Common myeloid progenitor, CD34-positive (primary cell): Measurements from ENCODE around the gene IRS1.

ENCODE experiments used
- CTCF ChIA-PET: fragments of 350-600 bp; sonication (Branson Sonifier 250); formaldehyde crosslinking; loops from one replicate; lab custom pipeline; 2021; ENCODE audit warnings: antibody characterized with exemption; lab: Charles Lee
- POLR2A ChIA-PET: fragments of 350-600 bp; sonication (Branson Sonifier 250); formaldehyde crosslinking; loops from one replicate; lab custom pipeline; 2021; ENCODE audit warnings: antibody characterized with exemption; lab: Charles Lee
- DNase-seq, 3 donors: peaks; one replicate each; pipeline versions ENCODE4 v3.0.0 to v3.0.0-alpha.2; 2013
- H3K27ac ChIP-seq, 2 experiments: 1 replicate in 1 of 2; 2 replicates in 1 of 2; pipeline ENCODE4 v1.7.0; 2013; ENCODE audit warnings: inconsistent platforms in 2 of 2, low read length in 2 of 2, mild to moderate bottlenecking in 2 of 2, low read depth in 1 of 2, moderate library complexity in 1 of 2; ENCODE audit not compliant: severe bottlenecking in 2 of 2, insufficient read depth in 1 of 2, poor library complexity in 1 of 2
- H3K27me3 ChIP-seq, 5 experiments: replicated peaks in 2 of 5; 1 replicate in 3 of 5; 2 replicates in 2 of 5; pipeline versions ENCODE4 v1.6.1 to v1.7.0; 2013; ENCODE audit warnings: low read length in 4 of 5, mild to moderate bottlenecking in 2 of 5, moderate library complexity in 2 of 5, inconsistent platforms in 1 of 5; ENCODE audit not compliant: insufficient read depth in 5 of 5, control insufficient read depth in 4 of 5
- H3K36me3 ChIP-seq, 4 experiments: 1 replicate in 2 of 4; 2 replicates in 2 of 4; pipeline versions ENCODE4 v1.6.1 to v1.7.0; 2013; ENCODE audit warnings: low read length in 3 of 4, control low read depth in 1 of 4, mild to moderate bottlenecking in 1 of 4; ENCODE audit not compliant: control insufficient read depth in 4 of 4, insufficient read depth in 4 of 4
- H3K4me1 ChIP-seq, 4 experiments: 1 replicate in 3 of 4; 2 replicates in 1 of 4; pipeline versions ENCODE4 v1.6.1 to v1.7.1; 2013; ENCODE audit warnings: low read length in 3 of 4, mild to moderate bottlenecking in 3 of 4, control low read depth in 1 of 4, inconsistent platforms in 1 of 4, moderate library complexity in 1 of 4; ENCODE audit not compliant: control insufficient read depth in 4 of 4, insufficient read depth in 4 of 4; ENCODE audit errors: control extremely low read depth in 1 of 4
- H3K4me3 ChIP-seq, 7 experiments: 1 replicate in 4 of 7; 2 replicates in 3 of 7; pipeline versions ENCODE4 v1.5.1 to v1.7.0; 2013; ENCODE audit warnings: mild to moderate bottlenecking in 7 of 7, low read length in 6 of 7, moderate library complexity in 6 of 7, inconsistent platforms in 2 of 7, low read depth in 2 of 7, control low read depth in 1 of 7; ENCODE audit not compliant: insufficient read depth in 4 of 7, control insufficient read depth in 1 of 7; ENCODE audit errors: extremely low read depth in 1 of 7
- H3K9me3 ChIP-seq, 5 experiments: 1 replicate in 4 of 5; 2 replicates in 1 of 5; pipeline versions ENCODE4 v1.6.1 to v1.7.1; 2013; ENCODE audit warnings: low read length in 4 of 5, mild to moderate bottlenecking in 2 of 5, inconsistent platforms in 1 of 5, low read depth in 1 of 5, moderate library complexity in 1 of 5; ENCODE audit not compliant: control insufficient read depth in 4 of 5, insufficient read depth in 2 of 5; ENCODE audit errors: control extremely low read depth in 1 of 5
- WGBS: methylation state at CpG from one replicate; pipeline ENCODE4 v1.1.5; 2013; ENCODE audit not compliant: insufficient coverage; 5-methylcytosine and 5-hydroxymethylcytosine counted together

The IRS1 gene

DNA sequence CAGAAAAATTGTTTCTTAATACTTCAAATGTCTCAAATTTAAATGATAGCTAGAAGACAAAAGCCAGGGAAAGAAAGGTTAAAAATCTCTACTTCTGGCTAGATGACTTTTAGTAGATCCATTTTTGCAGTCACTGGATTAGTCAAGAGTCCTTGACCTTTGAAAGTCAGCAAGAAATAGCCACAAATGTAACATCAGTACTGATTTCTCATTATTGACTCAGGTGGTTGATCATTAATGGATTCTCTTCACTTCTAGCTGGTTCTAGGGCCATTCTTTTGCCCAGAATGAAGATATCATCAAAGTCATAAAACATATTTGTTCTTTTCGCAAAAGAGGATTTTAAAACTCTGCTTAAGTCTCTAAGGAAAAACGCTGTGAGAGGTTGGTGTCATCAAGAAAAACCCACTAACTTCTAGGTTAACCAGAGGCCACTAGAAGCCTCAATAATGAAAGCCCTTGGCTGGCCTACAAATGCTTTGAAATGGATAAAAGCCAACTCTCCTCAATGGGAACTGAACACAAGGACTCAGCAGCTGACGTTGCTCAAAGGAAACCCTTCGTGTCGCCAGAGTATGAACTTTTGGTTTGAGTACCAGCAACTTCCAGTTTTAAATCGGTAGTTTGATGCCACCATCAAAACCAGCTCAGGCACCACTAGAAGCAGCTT, 66.3 kb downstream of the IRS1 start:
- 92% methylated on average over 6 of the region's 6 CpGs for WGBS
- CTCF ChIA-PET = no interaction called here
- POLR2A ChIA-PET = no interaction called here
- Histone ChIP-seq H3K4me1 (no peaks in the 10 kb centered on the region), H3K4me3 (no peak overlapping the region), H3K9me3 (no peaks in the 10 kb centered on the region), H3K27me3 (peaks cover 0 to 9% (median 3%) of the 10 kb centered on the region in 5 experiments), H3K27ac (no peak overlapping the region), H3K36me3 (no peaks in the 10 kb centered on the region)
- no peak for DNase-seq

DNA sequence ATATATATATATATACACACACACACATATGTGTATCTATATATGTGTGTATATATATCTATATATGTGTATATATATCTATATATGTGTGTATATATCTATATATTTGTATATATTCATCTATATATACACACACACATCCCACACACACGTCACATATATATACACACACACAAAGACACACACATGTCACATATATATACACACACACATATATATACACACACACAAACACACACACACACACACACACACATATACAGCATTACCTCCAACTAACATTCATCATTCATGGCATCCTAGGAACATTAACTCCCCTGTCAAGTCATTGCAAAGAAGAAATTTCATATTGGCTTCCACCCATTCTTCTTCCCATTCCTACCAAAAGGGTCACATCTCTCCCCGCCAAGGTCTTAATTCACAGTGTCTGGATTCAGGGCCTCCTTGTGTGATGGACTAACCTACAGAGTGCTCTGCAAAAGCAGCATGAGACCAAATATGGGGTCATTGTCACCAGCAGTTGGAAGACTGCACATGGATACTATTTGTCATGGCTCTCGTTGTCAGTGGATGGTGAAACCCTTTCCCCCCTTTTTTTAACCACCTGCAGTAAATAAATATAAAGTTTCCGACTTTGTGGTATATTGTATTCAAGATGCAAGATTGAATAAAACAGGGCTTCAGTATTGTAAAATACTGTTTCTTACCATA, 67.0 kb downstream of the IRS1 start:
- no peaks in the 10 kb centered on the region for H3K36me3 ChIP-seq
- ChIA-PET POLR2A (no interaction called here), CTCF (no interaction called here)
- no peak overlapping the region for H3K4me3 ChIP-seq
- no peak for DNase-seq
- no peaks in the 10 kb centered on the region for H3K9me3 ChIP-seq
- 100% methylated on average over 2 of the region's 4 CpGs for WGBS
- no peaks in the 10 kb centered on the region for H3K4me1 ChIP-seq
- H3K27me3 ChIP-seq = peaks cover 0 to 12% (median 3%) of the 10 kb centered on the region in 5 experiments
- H3K27ac ChIP-seq = no peak overlapping the region

DNA sequence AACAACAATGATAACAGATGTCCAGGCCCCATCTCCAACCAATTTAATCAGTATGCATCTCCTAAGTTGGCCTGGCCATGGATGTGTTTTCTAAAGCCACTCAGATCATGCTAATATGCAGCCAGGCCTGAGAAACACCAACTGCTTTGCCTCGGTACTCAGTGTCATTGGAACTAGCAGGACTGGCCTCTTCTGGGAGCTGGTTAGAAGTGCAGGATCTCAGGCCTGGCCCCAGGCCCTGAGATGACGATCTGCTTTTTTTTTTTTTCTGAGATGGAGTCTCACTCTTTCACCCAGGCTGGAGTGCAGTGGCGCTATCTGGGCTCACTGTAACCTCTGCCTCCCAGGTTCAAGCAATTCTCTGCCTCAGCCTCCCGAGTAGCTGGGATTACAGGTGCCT, 69.1 kb downstream of the IRS1 start:
- DNase-seq = no peak
- ChIA-PET POLR2A (no interaction called here), CTCF (no interaction called here)
- Histone ChIP-seq H3K9me3 (no peaks in the 10 kb centered on the region), H3K27me3 (peaks cover 0 to 29% (median 5%) of the 10 kb centered on the region in 5 experiments), H3K4me3 (no peak overlapping the region), H3K27ac (no peak overlapping the region), H3K36me3 (no peaks in the 10 kb centered on the region), H3K4me1 (no peaks in the 10 kb centered on the region)
- WGBS = 100% methylated on average over 2 of the region's 4 CpGs

DNA sequence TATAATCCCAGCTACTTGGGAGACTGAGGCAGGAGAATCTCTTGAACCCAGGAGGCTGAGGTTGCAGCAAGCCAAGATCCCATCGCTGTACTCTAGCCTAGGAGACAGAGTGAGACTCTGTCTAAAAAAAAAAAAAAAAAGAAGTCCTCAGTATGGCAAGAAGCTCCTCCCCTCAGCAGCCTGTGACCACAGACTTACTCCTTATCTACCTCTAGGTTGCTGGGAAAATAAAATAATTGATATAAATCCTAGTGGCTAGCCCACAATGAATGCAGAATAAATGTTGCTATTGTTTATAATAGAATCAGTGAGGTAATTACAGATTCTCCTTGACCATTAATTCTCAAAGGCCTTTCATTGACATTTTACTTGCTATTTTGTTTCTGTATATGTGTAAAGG, 70.6 kb downstream of the IRS1 start:
- ChIA-PET CTCF (no interaction called here), POLR2A (no interaction called here)
- Histone ChIP-seq H3K27ac (no peak overlapping the region), H3K9me3 (no peaks in the 10 kb centered on the region), H3K4me3 (no peak overlapping the region), H3K36me3 (no peaks in the 10 kb centered on the region), H3K4me1 (no peaks in the 10 kb centered on the region), H3K27me3 (peaks cover 0 to 42% (median 9%) of the 10 kb centered on the region in 5 experiments)
- DNase-seq = no peak
- 100% methylated on average over 1 of the region's 1 CpG for WGBS

DNA sequence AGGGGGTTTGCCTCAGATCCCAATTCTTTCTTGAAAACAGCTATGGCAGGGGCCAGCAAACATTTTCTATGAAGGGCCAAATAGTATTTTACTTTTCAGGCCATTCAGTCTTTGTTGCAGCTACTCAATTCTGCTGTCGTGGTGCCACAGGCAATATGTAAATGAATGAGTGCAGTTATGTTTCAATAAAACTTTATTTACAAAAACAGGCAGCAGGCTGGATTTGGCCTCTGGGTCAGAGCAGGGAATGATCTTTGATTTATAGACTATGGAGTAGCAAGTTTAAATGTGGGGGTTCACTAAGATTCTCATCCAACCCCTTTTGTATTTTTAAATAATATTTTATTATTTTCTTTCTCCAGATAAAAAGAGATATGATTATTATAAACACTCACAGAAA, 72.4 kb downstream of the IRS1 start:
- Histone ChIP-seq H3K27ac (no peak overlapping the region), H3K36me3 (no peaks in the 10 kb centered on the region), H3K27me3 (peaks cover 0 to 42% (median 16%) of the 10 kb centered on the region in 5 experiments), H3K4me3 (no peak overlapping the region), H3K9me3 (no peaks in the 10 kb centered on the region), H3K4me1 (no peaks in the 10 kb centered on the region)
- no peak for DNase-seq
- ChIA-PET CTCF (no interaction called here), POLR2A (no interaction called here)
- WGBS = no CpG with 5 or more reads among the region's 1 CpG

DNA sequence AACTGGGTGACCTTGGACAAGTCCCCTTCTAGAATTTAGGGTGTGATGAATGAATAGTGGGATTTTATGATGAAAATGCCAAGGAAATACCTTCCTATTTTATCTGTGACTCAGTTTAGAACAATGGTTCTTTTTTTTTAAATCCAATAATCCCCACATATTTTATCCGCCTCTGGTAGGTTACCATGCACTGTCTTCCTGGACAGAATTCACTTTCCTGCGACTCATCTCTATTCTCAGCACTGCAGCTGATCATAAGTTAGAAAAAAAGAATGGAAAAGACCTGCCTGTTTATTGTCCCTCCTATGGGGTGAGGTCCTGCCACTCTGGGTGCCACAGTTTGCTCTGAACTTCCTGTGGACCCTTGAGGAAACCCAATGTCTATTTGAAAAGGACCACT, 73.1 kb downstream of the IRS1 start:
- no peak for DNase-seq
- ChIA-PET POLR2A (no interaction called here), CTCF (no interaction called here)
- Histone ChIP-seq H3K4me3 (no peak overlapping the region), H3K27me3 (peaks cover 0 to 40% (median 16%) of the 10 kb centered on the region in 5 experiments), H3K9me3 (no peaks in the 10 kb centered on the region), H3K27ac (no peak overlapping the region), H3K4me1 (no peaks in the 10 kb centered on the region), H3K36me3 (no peaks in the 10 kb centered on the region)
- 100% methylated on average over 2 of the region's 2 CpGs for WGBS

DNA sequence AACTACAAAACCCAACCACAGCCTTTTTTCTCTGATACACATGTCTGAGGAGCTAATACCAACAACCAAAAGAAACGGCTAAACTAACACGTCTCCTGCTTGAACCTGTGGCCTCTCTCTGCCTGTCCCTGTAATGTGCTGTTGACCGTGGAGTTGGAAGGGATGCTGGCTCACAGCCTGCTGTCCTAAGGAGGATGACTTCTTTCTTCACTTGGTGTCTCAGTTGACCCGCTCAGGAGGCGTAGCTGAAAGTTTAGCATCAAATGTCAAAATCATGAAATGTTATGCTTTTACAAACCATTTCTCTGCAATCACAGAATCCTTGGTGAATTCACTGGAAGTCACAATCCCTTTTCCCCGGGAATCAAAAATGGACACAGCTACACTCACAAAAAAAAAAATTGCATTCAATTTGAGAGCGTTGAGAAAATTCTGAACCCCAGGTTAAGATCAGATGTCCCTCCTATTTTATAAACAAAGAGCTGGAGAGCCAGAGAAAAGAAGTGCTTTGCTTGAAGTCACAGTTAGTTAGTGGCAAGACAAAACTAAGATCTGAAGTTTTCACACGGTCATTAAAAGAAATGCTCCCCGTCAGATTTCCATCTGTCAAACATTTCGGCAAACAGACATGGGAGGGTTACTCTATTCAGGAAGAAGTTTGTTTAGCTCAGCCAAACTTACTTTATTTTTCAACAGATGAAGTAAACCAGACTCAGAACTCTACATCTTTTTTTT, 74.3 kb downstream of the IRS1 start:
- no peaks in the 10 kb centered on the region for H3K36me3 ChIP-seq
- no peaks in the 10 kb centered on the region for H3K4me1 ChIP-seq
- ChIA-PET POLR2A (no interaction called here), CTCF (interaction anchor here (1.1 kb wide), 1 partner anchor 29 kb away, joined by 3 read pairs; no protein-coding TSS in a partner anchor)
- WGBS = 79% methylated on average over 6 of the region's 10 CpGs
- no peak overlapping the region for H3K4me3 ChIP-seq
- peaks cover 0 to 49% (median 16%) of the 10 kb centered on the region in 5 experiments for H3K27me3 ChIP-seq
- DNase-seq = no peak
- no peak overlapping the region for H3K27ac ChIP-seq
- H3K9me3 ChIP-seq = no peaks in the 10 kb centered on the region
